ENCODE results near the gene ELMO1. TPM values are rescaled to one million over a fixed set of nuclear protein-coding genes. Genes with fewer than 3 reads are reported as not detected.

ELMO1 gene
- polyA plus RNA-seq, 1 experiment: not detected

GRCh38 chr7:37235813-37236212 lies 212.9 kb downstream of the ELMO1 start:
- H3K4me3 ChIP-seq (ENCODE audit: low read depth, low read length): no peak overlapping the region
- ChIA-PET POLR2A (no interaction called here), CTCF (no interaction called here)
- no peak for TF ChIP-seq CTCF (IDR thresholded peaks at IDR 0.05; ENCODE audit: low read depth, low read length)
- H3K27me3 ChIP-seq (ENCODE audit: control insufficient read depth, insufficient read depth, low read length): no peaks in the 10 kb centered on the region
- H3K27ac ChIP-seq (ENCODE audit: low read depth, low read length): no peak overlapping the region
- no peaks in the 10 kb centered on the region for H3K9me3 ChIP-seq (ENCODE audit: control insufficient read depth, insufficient read depth, low read length)
- DNase-seq (ENCODE audit: low read depth, low spot score): no peak

- no peak for TF ChIP-seq CTCF (IDR thresholded peaks at IDR 0.05; ENCODE audit: low read depth, low read length)
- CTCF ChIA-PET: no interaction called here
These were observed 213.7 kb downstream of the ELMO1 start for GRCh38 chr7:37234928-37235327.

GRCh38 chr7:37234334-37234733 lies 214.3 kb downstream of the ELMO1 start:
- Histone ChIP-seq H3K27me3 (ENCODE audit: control insufficient read depth, insufficient read depth, low read length) (no peaks in the 10 kb centered on the region), H3K27ac (ENCODE audit: low read depth, low read length) (no peak overlapping the region), H3K9me3 (ENCODE audit: control insufficient read depth, insufficient read depth, low read length) (no peaks in the 10 kb centered on the region), H3K4me3 (ENCODE audit: low read depth, low read length) (no peak overlapping the region)
- no peak for TF ChIP-seq CTCF (IDR thresholded peaks at IDR 0.05; ENCODE audit: low read depth, low read length)
- DNase-seq (ENCODE audit: low read depth, low spot score): no peak
- CTCF ChIA-PET: no interaction called here
- POLR2A ChIA-PET: no interaction called here

More at GRCh38 chr7:37234928-37235327, 213.7 kb downstream of the ELMO1 start:
- Histone ChIP-seq H3K27me3 (ENCODE audit: control insufficient read depth, insufficient read depth, low read length) (no peaks in the 10 kb centered on the region), H3K4me3 (ENCODE audit: low read depth, low read length) (no peak overlapping the region), H3K9me3 (ENCODE audit: control insufficient read depth, insufficient read depth, low read length) (no peaks in the 10 kb centered on the region), H3K27ac (ENCODE audit: low read depth, low read length) (no peak overlapping the region)
- POLR2A ChIA-PET: no interaction called here
- DNase-seq (ENCODE audit: low read depth, low spot score): no peak

- ChIA-PET CTCF (no interaction called here), POLR2A (no interaction called here)
- no peaks in the 10 kb centered on the region for H3K27me3 ChIP-seq (ENCODE audit: control insufficient read depth, insufficient read depth, low read length)
- no peaks in the 10 kb centered on the region for H3K9me3 ChIP-seq (ENCODE audit: control insufficient read depth, insufficient read depth, low read length)
- H3K27ac ChIP-seq (ENCODE audit: low read depth, low read length): no peak overlapping the region
- no peak overlapping the region for H3K4me3 ChIP-seq (ENCODE audit: low read depth, low read length)
- TF ChIP-seq CTCF (IDR thresholded peaks at IDR 0.05; ENCODE audit: low read depth, low read length): no peak
- no peak for DNase-seq (ENCODE audit: low read depth, low spot score)
These were observed 217.1 kb downstream of the ELMO1 start for GRCh38 chr7:37231613-37232012.

GRCh38 chr7:37230221-37230620 lies 218.4 kb downstream of the ELMO1 start:
- ChIA-PET POLR2A (no interaction called here), CTCF (interaction anchor here (1.3 kb wide), 1 partner anchor 29 kb away, joined by 3 read pairs; no protein-coding TSS in a partner anchor)
- H3K4me3 ChIP-seq (ENCODE audit: low read depth, low read length): no peak overlapping the region
- DNase-seq (ENCODE audit: low read depth, low spot score): no peak
- H3K27ac ChIP-seq (ENCODE audit: low read depth, low read length): no peak overlapping the region
- no peak for TF ChIP-seq CTCF (IDR thresholded peaks at IDR 0.05; ENCODE audit: low read depth, low read length)
- no peaks in the 10 kb centered on the region for H3K9me3 ChIP-seq (ENCODE audit: control insufficient read depth, insufficient read depth, low read length)
- no peaks in the 10 kb centered on the region for H3K27me3 ChIP-seq (ENCODE audit: control insufficient read depth, insufficient read depth, low read length)
